Neural cell (in vitro differentiated cells): Measurements from ENCODE around the gene ARHGEF2. TPM values are rescaled to one million over a fixed set of nuclear protein-coding genes. Genes with fewer than 3 reads are reported as not detected.

ENCODE experiments used
- H2AFZ ChIP-seq: fragments of 200-600, 300-800 bp; sonication (generic), shearing (Covaris generic); 2 replicates; pipeline ENCODE4 v1.6.0; 2014; ENCODE audit warnings: low read depth, mild to moderate bottlenecking, antibody characterized with exemption, low read length, moderate library complexity
- H3F3A ChIP-seq: fragments of 200-600 bp; shearing (Covaris generic); 2 replicates; pipeline ENCODE4 v1.6.1; 2016; ENCODE audit warnings: mild to moderate bottlenecking, moderate library complexity, mixed read lengths, antibody characterized with exemption, low read length; ENCODE audit not compliant: insufficient read depth, poor library complexity, severe bottlenecking
- H3K27ac ChIP-seq: fragments of 200-600, 300-800 bp; sonication (generic), shearing (Covaris generic); 2 replicates; pipeline ENCODE4 v1.5.1; 2014; ENCODE audit warnings: mild to moderate bottlenecking, low read length, moderate library complexity
- H3K27me3 ChIP-seq: fragments of 300-800, 200-600 bp; sonication (generic), shearing (Covaris generic); 2 replicates; pipeline ENCODE4 v1.6.0; 2014; ENCODE audit warnings: mild to moderate bottlenecking, low read depth, low read length, moderate library complexity; ENCODE audit not compliant: insufficient read depth
- H3K36me3 ChIP-seq: fragments of 300-800, 200-600 bp; sonication (generic), shearing (Covaris generic); 2 replicates; pipeline ENCODE4 v1.5.1; 2014; ENCODE audit warnings: mild to moderate bottlenecking, antibody characterized with exemption, low read length, moderate library complexity; ENCODE audit not compliant: insufficient read depth
- H3K4me2 ChIP-seq: fragments of 300-800, 200-600 bp; sonication (generic), shearing (Covaris generic); 2 replicates; pipeline ENCODE4 v1.6.0; 2014; ENCODE audit warnings: mild to moderate bottlenecking, low read length
- H3K4me3 ChIP-seq: fragments of 300-800, 200-600 bp; sonication (generic), shearing (Covaris generic); 2 replicates; pipeline ENCODE4 v1.5.1; 2014; ENCODE audit warnings: mild to moderate bottlenecking, low read length, moderate library complexity
- H3K79me2 ChIP-seq: fragments of 200-600 bp; shearing (Covaris generic); replicated peaks from 2 replicates; pipeline ENCODE4 v1.6.0; 2014; ENCODE audit warnings: mild to moderate bottlenecking, low read length, moderate library complexity; ENCODE audit not compliant: insufficient read depth
- H3K9ac ChIP-seq: fragments of 300-800, 200-600 bp; sonication (generic), shearing (Covaris generic); 2 replicates; pipeline ENCODE4 v1.6.1; 2016; ENCODE audit warnings: mild to moderate bottlenecking, low read length, mixed read lengths
- H3K9me2 ChIP-seq: fragments of 200-600 bp; shearing (Covaris generic); 2 replicates; pipeline ENCODE4 v1.6.1; 2016; ENCODE audit warnings: mild to moderate bottlenecking, low read length, mixed read lengths; ENCODE audit not compliant: insufficient read depth
- H3K9me3 ChIP-seq: fragments of 200-600, 300-800 bp; sonication (generic), shearing (Covaris generic); 2 replicates; pipeline ENCODE4 v1.6.1; 2016; ENCODE audit warnings: mild to moderate bottlenecking, mixed run types, low read length, moderate library complexity, mixed read lengths
- H4K20me1 ChIP-seq: fragments of 200-600 bp; shearing (Covaris generic); 2 replicates; pipeline ENCODE4 v1.6.1; 2016; ENCODE audit warnings: mild to moderate bottlenecking, mixed run types; ENCODE audit not compliant: insufficient read depth
- CTCF ChIP-seq: fragments of 450-650 bp; IDR thresholded peaks from 2 replicates; pipeline ENCODE4 v1.5.1; 2014; ENCODE audit warnings: antibody characterized with exemption, mild to moderate bottlenecking, moderate library complexity; ENCODE audit not compliant: poor library complexity, severe bottlenecking
- EP300 ChIP-seq: fragments of 450-650 bp; conservative IDR thresholded peaks from 2 replicates; pipeline ENCODE4 v1.6.1; 2014; ENCODE audit warnings: antibody characterized with exemption, mild to moderate bottlenecking, moderate library complexity; ENCODE audit not compliant: poor library complexity, severe bottlenecking
- EZH2 ChIP-seq: fragments of 200-600, 300-800 bp; shearing (Covaris generic), sonication (generic); IDR thresholded peaks from 2 replicates; pipeline ENCODE4 v1.6.1; 2014; ENCODE audit warnings: antibody characterized with exemption, low read length, borderline replicate concordance, mild to moderate bottlenecking; ENCODE audit not compliant: insufficient read depth, poor library complexity, severe bottlenecking
- MXI1 ChIP-seq: fragments of 450-650 bp; conservative IDR thresholded peaks from 2 replicates; pipeline ENCODE4 v1.6.1; 2014; ENCODE audit warnings: antibody characterized with exemption, mild to moderate bottlenecking; ENCODE audit not compliant: poor library complexity, severe bottlenecking
- POLR2AphosphoS5 ChIP-seq: IDR thresholded peaks from 2 replicates; pipeline ENCODE4 v1.6.1; 2012
- RAD21 ChIP-seq: fragments of 450-650 bp; conservative IDR thresholded peaks from 2 replicates; pipeline ENCODE4 v1.6.1; 2014; ENCODE audit warnings: antibody characterized with exemption, mild to moderate bottlenecking, moderate library complexity
- REST ChIP-seq: IDR thresholded peaks from 2 replicates; pipeline ENCODE4 v1.6.1; 2012; ENCODE audit warnings: borderline replicate concordance
- SMC3 ChIP-seq: fragments of 450-650 bp; conservative IDR thresholded peaks from 2 replicates; pipeline ENCODE4 v1.6.1; 2014; ENCODE audit warnings: antibody characterized with exemption, mild to moderate bottlenecking, moderate library complexity; ENCODE audit not compliant: poor library complexity
- TAF1 ChIP-seq: IDR thresholded peaks from 2 replicates; pipeline ENCODE4 v1.6.1; 2012; ENCODE audit warnings: low read depth
- polyA plus RNA-seq: library from polyadenylated mRNA; depleted of rRNA; stranded (reverse); fragments of >200 nt; gene quantifications from 2 replicates; pipeline ENCODE4 v1.2.3, GENCODE V29; 2014

The ARHGEF2 gene
- polyA plus RNA-seq, 1 donor from 2014 or later, result 45.1 TPM

GRCh38 chr1:155996166-155996565 is 17.8 kb upstream of the ARHGEF2 start:
- no peaks in the 10 kb centered on the region for H3K36me3 ChIP-seq
- TF ChIP-seq SMC3 (no peak), CTCF (no peak), MXI1 (no peak), EP300 (no peak), REST (no peak), EZH2 (no peak), POLR2AphosphoS5 (no peak), RAD21 (no peak), TAF1 (no peak)
- no peaks in the 10 kb centered on the region for H3F3A ChIP-seq
- H3K79me2 ChIP-seq, result no peaks in the 10 kb centered on the region
- H3K27ac ChIP-seq, result no peak overlapping the region
- H3K9ac ChIP-seq, result no peak overlapping the region
- no peaks in the 10 kb centered on the region for H3K9me3 ChIP-seq
- H4K20me1 ChIP-seq, result no peaks in the 10 kb centered on the region
- no peak overlapping the region for H2AFZ ChIP-seq
- no peak overlapping the region for H3K4me2 ChIP-seq
- H3K4me3 ChIP-seq, result no peak overlapping the region
- no peaks in the 10 kb centered on the region for H3K27me3 ChIP-seq
- H3K9me2 ChIP-seq, result no peaks in the 10 kb centered on the region

- Histone ChIP-seq H3K9ac (no peak overlapping the region), H2AFZ (no peak overlapping the region), H3K27ac (no peak overlapping the region), H4K20me1 (no peaks in the 10 kb centered on the region), H3K36me3 (no peaks in the 10 kb centered on the region), H3K9me3 (no peaks in the 10 kb centered on the region), H3F3A (no peaks in the 10 kb centered on the region), H3K79me2 (no peaks in the 10 kb centered on the region), H3K4me3 (no peak overlapping the region), H3K9me2 (no peaks in the 10 kb centered on the region), H3K4me2 (no peak overlapping the region), H3K27me3 (no peaks in the 10 kb centered on the region)
- TF ChIP-seq CTCF, result no peak
- TF ChIP-seq REST, result no peak
- no peak for TF ChIP-seq RAD21
- TF ChIP-seq SMC3, result no peak
- TF ChIP-seq TAF1, result no peak
- no peak for TF ChIP-seq MXI1
- TF ChIP-seq EZH2, result no peak
- TF ChIP-seq POLR2AphosphoS5, result no peak
- TF ChIP-seq EP300, result no peak
Observed at GRCh38 chr1:155993595-155993994, 15.2 kb upstream of the ARHGEF2 start.
